Activated T-cell treated with anti-CD3 and anti-CD28 coated beads, Interleukin-2, amount 50 U/mL, for 48 hours (primary cell): ENCODE results near the gene PRKCH.

ENCODE experiments used
- DNase-seq, 2 experiments: peaks; one replicate each; pipeline ENCODE4 v3.0.0-alpha.2; 2020

Gene PRKCH

DNA sequence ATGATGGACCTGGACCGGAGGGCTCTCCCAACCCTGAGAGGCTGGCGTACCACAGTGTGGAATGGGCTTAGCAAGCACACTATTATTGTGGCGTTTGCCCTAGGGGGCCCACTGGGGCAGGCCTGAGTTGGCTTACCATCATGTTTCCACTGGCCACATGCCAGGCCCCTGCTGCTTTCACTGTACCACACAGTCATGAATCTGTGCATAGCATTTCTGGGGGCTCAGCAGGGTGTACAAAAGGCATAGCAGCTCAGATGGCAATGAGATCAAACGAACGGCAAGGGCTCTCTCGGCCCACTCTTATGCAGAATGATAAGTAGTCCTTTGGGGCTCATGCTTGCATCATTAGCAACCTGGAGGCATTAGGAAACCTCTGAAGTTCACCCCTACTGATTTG, 236.9 kb downstream of the PRKCH start:
- DNase-seq, result no peak

DNA sequence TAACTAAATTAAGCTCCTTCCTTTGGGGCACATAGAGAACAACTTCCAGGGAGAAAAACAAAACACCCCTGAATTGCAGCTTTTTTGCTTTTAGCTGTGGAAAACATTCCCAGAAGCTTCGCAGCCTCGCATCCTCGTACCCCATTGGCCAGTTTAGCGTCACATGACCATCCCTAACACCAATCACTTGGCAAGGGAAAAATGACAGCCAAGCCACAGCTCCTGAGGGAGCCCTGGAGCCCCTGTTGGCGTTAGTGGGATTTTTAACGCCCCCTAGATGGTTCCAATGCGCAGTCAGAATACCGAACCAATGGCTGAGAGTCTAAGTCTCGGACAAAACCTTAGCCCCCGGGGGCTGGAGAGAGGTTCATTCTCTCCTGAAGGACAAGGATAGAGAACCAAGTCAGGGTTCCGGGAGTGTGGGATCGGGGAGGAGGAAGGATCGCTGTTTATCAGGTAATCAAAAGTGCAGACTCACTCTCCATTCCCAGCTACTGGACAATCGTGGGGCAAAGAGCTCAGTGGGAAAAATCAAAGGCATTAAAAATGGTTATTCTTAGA, 238.3 kb downstream of the PRKCH start:
- no peak for DNase-seq

DNA sequence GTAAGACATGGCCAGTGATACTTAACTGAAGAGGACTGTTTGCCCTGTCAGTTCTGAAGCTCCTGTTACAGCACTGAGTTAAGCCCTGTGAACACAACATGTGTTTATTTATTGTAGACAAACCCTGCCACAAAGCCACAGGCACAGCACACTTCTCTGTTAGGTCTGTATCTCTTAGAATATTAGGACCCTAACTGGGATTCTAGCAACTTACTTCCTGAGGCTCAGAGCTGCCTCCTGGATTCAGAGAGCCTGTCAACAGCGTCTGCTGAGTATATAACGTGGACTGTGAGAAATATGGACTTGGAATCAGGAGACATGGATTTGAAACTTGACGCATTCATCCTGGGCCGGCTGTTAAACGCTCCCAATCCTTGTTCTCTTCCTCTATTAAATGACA, 238.9 kb downstream of the PRKCH start:
- no peak for DNase-seq

DNA sequence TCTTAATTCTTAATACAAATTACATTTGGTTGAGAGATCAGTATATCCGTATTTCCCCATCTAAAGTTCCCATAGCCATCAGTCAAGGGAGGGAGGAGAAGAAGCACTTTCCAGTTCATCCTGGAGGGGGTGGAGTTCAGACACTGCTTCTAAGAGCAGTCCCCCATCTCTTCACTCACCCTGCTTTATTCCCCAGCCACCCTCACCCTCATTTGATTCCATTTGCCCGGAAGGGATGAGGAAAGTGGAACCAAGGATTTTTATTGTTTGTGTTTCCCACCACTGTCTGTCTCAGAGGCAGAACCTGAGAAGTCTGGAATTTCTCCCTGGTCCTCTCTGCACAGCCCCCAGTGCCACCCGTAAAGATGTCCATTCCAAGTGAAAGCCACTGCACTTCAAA, 239.7 kb downstream of the PRKCH start:
- no peak for DNase-seq

DNA sequence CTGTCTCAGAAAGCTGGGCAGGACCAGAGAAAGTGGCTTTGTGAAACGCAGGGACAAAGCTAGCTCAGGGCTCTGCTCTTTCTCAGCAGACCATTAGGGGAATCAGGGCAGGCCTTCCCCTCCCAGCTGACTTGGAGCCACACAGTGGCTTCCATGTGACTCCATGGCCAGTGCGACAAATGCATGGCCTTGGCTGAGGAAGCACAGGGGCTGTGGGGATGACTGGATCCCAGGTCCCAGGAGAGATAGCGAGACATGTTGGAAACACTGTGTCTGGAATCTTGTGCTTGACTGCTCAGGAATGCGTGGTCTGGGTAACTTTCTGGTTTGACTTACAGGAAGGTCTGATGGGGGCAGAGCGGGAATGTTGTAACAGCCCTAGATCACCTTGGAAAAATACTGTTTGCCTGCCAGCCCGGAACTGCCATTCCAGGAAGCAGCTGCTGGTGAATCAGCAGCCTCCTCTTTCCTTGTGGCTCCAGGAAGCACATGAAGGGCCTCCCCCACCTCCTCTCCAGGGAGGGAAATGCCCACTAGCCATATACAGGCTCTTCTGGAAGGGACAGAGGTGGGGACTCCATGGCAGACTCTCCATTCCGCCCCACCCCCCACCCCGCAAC, 240.4 kb downstream of the PRKCH start:
- DNase-seq, result no peak

DNA sequence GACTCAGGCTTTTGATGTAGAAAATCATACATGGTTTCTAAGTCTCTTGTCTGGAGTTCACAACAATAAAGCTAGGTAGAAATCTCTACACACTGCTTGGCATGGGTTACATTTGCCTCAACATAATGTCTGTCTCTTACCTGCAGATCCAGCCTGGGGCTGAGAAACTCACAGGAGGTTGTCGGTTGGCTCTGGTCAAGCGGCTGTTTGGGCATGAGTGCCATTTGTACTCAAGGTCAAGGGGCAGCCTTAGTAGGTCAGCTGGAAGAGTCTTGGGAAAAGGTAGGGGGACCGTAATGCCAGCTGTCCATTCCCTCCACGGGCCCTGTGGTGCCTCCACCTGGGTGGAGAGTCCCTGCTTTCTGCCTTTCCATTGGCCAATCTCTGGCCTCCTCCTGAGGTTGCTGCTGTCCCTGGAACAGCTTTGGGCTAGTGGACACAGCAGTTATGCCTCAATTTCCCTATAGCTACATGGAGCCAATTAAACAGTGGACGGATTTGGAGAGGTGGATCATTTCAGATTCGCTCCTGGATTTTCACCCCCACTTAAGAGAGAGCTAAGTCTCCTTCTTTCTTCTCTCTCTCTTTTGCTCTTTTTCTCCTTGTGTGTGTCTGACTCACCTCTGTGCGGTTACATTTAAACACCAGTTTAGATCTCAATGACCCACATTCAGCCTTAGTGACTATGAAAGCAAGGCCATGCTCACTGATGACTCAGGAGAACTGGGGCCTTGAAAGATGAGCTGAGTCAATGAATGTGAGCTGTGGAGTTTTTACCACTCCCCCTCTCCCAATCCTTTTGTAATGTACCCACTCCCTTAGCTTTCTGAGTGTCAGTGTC, 241.2 kb downstream of the PRKCH start:
- DNase-seq, result peak; percentile 53 to 57

DNA sequence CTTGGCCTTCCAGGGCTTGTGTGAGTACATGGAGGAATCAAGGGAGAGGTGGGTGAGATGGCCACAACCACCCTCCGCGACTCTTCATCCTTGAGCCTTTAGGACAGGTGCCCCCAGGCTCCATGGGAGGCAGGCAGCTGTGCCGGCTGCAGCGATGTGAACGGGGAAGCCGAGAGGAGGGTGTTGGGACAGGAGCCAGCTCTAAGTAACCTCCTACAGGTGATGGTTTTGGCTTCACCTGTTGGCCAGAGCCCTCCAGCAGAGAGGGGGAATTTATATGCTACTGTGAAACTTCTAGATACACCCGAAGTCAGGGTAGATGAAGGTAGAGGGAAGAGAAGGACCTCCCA, 241.8 kb downstream of the PRKCH start:
- DNase-seq, result no peak

DNA sequence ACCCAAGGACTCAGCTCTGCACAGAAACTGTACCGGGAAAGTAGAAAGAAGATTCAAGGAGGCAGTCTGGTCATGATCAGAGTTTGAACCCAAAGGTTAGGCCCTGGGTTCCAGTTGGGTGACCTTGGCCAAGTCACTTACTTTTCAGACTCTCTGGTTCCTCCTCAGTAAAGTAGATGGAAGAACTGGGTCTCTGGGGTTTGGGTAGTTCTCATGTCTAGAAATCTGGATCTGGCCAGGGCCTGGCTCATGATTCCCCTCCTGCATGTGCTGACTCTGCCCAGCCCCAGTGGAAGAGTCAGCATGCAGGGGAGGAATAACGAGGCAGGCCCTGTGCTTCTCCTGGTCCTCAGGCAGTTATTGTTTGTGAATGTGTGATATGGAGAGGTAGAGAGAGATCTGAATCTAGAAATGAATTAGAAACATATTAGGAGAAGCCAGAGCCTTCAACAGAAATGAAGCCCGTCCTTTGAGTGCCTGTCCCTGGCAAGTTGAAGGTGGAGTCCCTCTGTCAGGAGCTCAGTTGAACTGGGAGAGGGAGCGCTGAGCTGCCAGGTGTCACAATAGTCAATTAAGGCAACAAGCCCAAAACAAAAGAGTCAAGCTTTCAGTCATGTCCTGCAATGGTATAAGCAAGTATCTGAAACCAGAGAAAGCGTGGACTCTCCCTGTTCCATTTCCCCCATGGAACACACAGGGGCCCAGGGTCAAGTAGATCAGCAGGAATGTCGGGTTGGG, 242.7 kb downstream of the PRKCH start:
- DNase-seq, result no peak

DNA sequence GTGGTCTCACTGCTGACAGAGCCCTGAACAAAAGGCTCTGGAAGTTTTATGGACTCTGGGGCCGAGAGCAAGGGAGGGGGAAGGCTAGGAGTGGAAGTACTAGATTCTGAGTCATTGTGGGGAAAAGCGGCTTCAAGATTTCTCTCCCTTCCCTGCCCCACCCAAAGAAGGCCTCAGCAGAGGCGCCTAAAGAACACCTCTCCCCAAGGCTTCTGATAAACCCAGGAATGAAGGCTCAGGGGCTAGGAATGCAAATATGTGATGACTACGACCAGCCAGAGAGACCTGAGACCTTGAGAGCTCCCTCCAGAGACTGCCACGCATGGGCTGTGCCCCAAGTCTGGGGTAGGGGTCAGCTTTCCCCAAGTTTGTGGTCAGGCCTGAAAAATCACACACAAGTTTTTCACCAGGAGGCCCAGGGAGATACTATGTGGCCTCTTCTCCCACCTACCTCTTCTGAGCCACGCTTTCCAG, 243.3 kb downstream of the PRKCH start:
- DNase-seq, result no peak

DNA sequence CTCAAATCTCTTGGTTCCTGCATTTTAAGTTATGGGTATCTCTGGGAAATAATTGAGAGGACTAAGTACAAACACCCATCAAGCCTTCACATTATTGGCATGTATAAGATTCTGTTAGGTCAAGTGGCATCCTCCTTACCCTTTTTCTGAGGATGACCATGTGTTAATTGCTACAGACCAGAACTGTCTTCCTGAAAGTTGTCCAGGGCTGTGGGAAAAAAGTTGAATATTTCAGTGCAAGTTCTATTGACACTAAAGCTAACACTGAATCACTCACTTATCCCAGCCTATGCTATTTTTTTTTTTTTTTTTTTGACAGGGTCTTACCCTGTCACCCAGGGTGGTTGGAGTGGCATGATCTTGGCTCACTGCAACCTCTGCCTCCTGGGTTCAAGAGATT, 243.8 kb downstream of the PRKCH start:
- DNase-seq, result no peak

DNA sequence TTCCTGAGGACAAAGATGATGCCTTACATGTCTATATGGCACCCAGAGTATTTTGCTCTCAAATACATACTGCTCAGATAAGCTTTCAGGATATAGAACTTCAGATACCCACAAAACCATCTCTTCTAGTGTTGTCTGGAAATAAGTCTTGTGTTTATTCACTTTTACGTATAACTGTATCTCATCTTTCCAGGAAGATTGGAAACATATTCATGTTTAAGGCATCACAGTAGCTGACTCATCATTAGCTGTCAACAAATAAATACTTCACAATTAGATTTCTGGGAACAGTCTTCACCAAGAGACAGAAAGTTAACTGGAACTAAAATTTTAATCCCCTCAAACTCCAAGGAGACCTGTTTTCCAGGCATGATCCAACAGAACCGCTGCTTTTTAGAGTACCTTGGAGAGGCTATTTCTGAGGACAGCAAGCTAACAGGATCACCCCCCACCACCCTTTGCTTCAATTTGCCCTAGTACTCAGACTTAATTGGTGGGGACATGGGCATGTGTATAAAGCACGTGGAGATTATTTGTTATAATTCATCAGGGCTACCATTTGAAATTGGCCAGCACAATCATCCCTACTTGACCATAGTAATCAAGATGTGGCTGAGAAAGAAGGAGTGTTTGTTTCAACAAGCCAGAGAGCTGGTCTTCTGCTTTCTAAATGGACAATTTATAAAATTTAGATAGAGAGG, 244.6 kb downstream of the PRKCH start:
- DNase-seq, result peak in 1 of 2 experiments; percentile 27

DNA sequence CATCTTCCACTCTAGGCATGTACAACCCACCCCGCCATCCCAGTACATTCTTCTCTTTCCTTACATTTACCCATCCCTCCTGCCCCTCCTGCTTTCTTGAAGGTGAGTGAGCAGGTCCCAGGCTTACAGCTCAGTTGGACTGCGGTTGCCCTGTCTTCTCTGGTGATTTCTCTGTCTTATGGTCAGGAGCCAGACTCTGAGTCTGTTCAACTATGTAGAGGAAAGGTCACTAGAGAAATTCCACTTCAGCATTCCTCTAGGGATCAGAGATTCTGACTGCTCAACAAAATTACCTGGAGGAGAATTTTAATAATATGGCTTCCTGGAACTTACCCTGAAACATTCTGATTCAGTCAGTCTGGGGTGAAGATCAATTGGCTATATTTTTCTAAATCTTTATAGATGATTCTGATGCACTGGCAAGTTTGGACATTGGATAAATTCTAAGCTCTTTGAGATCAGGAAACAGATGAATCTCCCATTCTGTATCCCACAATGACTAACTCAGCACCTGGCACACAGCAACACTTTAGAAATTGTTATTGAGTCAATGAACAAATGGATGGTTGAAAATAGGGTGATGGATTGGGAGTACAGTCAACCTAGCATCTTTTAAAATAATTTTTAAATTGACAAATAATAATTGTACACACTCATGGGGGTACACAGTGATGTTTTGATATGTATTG, 245.3 kb downstream of the PRKCH start:
- peak in 1 of 2 experiments; percentile 20 for DNase-seq

DNA sequence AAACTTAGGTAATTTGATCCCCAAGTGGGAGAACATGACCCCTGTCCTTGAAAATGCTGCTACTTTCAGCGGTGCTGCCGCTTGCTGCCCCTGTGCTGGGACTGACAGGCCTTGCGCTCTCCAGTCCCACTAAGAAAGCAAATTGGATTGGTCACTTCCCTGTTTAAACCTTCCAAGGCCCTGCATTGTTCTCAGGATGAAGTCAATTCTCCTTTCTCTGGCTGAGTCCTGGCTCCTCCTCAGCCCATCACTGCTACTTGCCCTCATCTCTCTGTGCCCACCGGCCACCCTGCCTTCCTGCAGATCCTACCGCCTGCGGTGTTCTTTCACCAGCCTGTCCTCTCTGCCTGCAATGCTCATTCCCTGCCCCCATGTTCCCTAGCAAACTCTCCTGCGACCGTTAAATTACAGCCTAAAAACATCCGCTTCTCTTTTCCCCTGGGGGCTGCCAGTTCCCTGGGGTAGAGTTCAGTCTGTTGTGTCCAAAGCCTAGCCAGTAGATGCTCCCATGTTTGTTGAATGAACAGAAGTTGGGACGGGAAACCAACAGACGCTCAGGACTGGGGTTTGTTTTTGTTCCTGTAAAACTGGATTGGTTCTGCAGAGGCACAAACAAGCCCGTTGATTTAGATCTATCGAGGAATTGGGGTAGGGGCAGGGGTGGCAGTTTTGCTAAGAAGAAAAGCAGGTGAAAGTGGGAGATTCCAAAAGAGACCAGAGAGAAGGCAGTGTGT, 246.6 kb downstream of the PRKCH start:
- DNase-seq, result peak in 1 of 2 experiments; percentile 20

DNA sequence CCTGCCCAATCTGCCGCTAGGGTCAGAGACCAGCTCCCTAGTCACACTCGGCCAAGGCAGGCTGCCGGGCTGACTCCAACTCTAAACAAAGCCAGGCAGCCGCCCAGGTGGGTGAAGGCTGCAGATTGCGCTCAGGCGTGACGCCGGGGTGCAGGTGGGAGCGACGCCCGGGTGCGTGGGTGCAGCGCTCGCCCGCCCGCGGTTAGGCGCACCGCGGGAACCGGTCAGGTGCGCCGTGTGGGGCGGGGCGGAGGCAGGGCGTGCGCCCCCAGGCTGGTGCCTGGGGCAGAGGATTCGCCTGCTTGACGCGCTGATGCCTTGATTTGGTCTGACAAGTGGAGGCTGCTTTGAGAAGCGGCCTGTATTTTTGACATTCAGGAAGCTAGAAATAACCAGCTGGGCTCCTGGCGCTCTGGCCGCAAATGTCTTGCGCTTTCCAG, 247.2 kb downstream of the PRKCH start:
- peak; percentile 68 to 76 for DNase-seq

DNA sequence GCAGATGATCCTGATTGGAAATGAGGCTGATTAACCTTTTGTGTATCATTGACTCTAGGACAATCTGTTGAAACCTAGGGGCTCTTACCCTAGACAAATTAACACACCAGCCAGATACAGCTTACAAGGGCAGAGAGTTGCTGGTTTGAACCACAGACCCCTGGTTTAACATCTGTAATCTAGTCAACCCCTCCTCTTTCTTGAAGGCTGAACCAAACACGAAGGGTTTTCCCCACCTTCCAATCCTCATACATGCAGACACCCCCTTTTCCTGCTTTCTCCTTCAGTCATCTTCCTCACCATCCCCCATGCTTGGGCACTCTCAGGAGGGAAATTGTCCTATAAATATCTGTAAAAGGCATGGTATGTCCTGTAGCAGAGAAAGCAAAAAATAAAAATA, 247.9 kb downstream of the PRKCH start:
- DNase-seq, result no peak

DNA sequence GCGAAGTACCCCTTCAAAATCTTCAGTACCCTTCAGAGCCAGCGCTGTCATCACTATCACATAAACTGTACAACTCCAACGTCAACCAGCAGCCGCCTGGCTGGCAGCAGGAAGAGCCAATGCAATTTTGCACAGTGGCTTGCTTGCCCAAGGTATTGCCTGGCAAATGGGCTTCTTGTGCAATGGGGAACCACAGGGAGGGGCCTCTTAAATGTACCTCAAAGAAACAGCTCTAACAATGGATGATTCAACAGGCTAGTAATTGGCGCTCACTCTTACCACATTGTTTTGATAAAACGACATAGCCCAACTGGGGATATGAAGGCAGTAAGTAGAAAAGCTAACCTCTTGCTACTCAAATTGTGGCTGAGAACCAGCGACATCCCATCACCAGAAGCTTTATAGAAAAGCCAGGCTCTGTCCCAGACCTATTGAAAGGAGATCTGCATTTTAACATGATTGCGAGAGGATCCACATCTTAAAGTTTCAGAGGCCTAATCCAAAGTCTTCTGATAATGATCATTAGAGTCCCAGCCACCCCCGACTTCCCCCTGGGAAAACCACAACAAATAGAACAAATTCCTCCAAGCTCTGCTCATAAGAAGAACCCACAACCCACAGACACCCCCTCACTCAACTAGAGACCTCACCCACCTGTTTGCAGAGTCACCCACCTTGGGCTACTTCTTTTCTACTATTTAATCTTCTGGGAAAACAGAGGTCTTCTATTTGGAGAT, 248.6 kb downstream of the PRKCH start:
- peak; percentile 65 to 72 for DNase-seq

DNA sequence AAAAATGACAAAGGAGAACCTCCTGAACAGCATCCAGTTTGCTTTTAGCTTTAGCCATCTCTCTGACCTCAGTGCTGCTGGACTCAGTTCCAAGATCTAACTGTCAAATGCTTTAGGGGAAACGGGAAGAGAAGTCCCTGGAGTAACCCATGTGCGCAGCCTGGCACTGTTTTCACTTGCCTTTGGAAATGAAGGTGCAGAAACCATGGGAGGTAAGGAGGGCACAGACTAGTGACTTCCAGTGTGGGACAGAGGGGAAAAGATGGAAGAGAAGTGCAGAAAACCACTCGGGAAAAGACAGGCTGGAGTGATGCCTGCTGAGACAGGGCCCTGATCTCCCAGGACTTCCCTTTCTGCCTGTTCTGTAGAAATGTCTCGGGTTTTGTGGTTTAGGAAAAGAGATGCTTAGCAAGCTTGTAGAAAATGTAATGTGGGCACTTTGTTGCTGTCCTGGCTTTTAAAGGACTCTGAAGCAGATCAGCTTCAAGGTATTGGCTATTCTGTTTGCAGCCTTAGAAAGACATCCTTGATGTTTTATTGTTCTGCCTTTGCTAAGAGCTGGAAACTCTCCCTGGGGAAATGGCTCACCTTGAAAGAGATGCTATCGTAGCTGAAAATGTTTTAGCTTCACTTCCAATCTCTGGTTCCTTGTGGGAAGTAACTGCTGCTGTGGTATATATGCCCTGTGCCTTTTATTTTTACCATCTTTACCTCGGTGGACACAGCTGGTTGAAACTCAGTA, 249.3 kb downstream of the PRKCH start:
- peak in 1 of 2 experiments; percentile 20 for DNase-seq

DNA sequence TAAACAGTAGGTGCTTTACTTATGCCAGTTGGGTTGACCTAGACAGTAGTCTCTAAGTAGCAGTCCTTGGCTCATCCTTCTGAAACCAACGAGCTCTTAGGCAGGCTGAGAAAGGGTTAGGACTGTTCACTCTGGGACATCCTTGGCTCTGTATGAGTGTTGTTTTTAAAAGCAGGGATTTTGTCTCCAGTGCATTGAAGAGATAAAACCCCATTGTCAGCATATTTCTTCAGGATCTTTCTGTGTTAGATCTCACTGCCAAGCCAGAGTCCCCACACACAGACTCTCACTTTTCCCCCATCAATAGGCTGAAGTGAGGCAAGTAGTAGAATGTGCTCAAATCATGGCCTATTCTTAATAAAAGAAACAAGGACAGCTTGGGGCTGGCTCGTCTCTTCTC, 250.5 kb downstream of the PRKCH start:
- DNase-seq, result peak in 1 of 2 experiments; percentile 13

DNA sequence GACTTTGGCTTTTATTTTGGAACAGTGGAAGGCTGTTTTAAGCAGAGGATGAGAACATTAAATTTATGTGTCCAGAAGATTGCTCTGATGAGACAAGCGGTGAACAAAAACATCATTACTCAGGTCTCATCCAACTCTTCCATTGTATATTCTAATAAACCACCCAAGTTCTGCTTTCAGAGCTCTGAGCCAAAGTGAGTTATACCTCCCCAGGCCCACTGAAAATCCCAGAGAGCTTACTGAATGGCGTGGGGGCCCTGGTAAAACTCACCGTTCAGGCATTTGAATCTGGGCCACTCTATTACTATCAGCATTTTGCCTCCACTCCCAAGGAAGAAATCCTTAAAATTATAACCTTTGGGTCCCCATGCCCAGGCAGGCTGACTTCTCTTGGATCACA, 251.9 kb downstream of the PRKCH start:
- no peak for DNase-seq
